GM12891 (cell line): ENCODE measurements around the gene ZNF500.
A peak's percentile ranks its signal among the peaks of the same experiment; 100 is the strongest.

ENCODE experiments used
- DNase-seq: peaks from one replicate; pipeline ENCODE4 v3.0.0; 2011; ENCODE audit warnings: low spot score; ENCODE audit not compliant: insufficient read length
- FAIRE-seq: peaks from 2 replicates; lab custom pipeline; 2011; peaks lifted over from hg19 to GRCh38; lab: Jason Lieb, UNC
- PAX5 ChIP-seq: IDR thresholded peaks from 2 replicates; pipeline ENCODE4 v1.6.1; 2011; ENCODE audit warnings: low read length, moderate library complexity, mild to moderate bottlenecking; ENCODE audit not compliant: insufficient read depth, severe bottlenecking
- POLR2A ChIP-seq: IDR thresholded peaks from 2 replicates; pipeline ENCODE4 v1.6.1; 2011; ENCODE audit warnings: low read depth, low read length, control low read depth
- POLR2AphosphoS5 ChIP-seq: IDR thresholded peaks from 2 replicates; pipeline ENCODE4 v1.6.1; 2011; ENCODE audit warnings: low read depth, low read length, control low read depth
- POU2F2 ChIP-seq: IDR thresholded peaks from 2 replicates; pipeline ENCODE4 v1.6.1; 2011; ENCODE audit warnings: low read depth, mild to moderate bottlenecking, control low read depth, low read length, moderate library complexity
- SPI1 ChIP-seq: IDR thresholded peaks from 2 replicates; pipeline ENCODE4 v1.6.1; 2011; ENCODE audit warnings: low read depth, low read length, control low read depth
- TAF1 ChIP-seq: IDR thresholded peaks from 2 replicates; pipeline ENCODE4 v1.6.1; 2011; ENCODE audit warnings: low read depth, low read length, control low read depth

ZNF500 gene

GRCh38 chr16:4775005-4775404, 8.0 kb upstream of the ZNF500 start:
- no peak for TF ChIP-seq POLR2AphosphoS5
- TF ChIP-seq SPI1: no peak
- TF ChIP-seq PAX5: no peak
- TF ChIP-seq TAF1: no peak
- TF ChIP-seq POLR2A: no peak
- TF ChIP-seq POU2F2: no peak
- FAIRE-seq (no peak), DNase-seq (no peak)

GRCh38 chr16:4772351-4772750, 5.4 kb upstream of the ZNF500 start:
- FAIRE-seq (no peak), DNase-seq (no peak)
- no peak for TF ChIP-seq POU2F2
- no peak for TF ChIP-seq SPI1
- no peak for TF ChIP-seq POLR2A
- TF ChIP-seq POLR2AphosphoS5: no peak

GRCh38 chr16:4771646-4772045, 4.7 kb upstream of the ZNF500 start:
- TF ChIP-seq SPI1 (no peak), POLR2A (no peak), POU2F2 (no peak), TAF1 (no peak), POLR2AphosphoS5 (no peak), PAX5 (no peak)
- DNase-seq (no peak), FAIRE-seq (no peak)

GRCh38 chr16:4769306-4769638, 2.3 kb upstream of the ZNF500 start:
- TF ChIP-seq POLR2A (no peak), POU2F2 (no peak), POLR2AphosphoS5 (no peak), SPI1 (no peak)
- no peak for DNase-seq
- FAIRE-seq: no peak

- DNase-seq (peak; percentile 77), FAIRE-seq (peak; percentile 95)
- TF ChIP-seq SPI1 (no peak), TAF1 (no peak), POLR2A (peak; percentile 62; the same call in 1 of the 2 replicates), PAX5 (no peak), POU2F2 (no peak), POLR2AphosphoS5 (peak; percentile 57; the same call in 1 of the 2 replicates)
These were observed 1.8 kb upstream of the ZNF500 start for GRCh38 chr16:4768549-4769305.

GRCh38 chr16:4767872-4768548, 1.0 kb upstream of the ZNF500 start:
- TF ChIP-seq PAX5 (no peak), POLR2A (no peak), SPI1 (no peak), POU2F2 (no peak), POLR2AphosphoS5 (no peak), TAF1 (no peak)
- DNase-seq: no peak
- FAIRE-seq: no peak

- no peak for TF ChIP-seq TAF1
- no peak for TF ChIP-seq POLR2AphosphoS5
- no peak for TF ChIP-seq PAX5
- no peak for TF ChIP-seq POLR2A
- TF ChIP-seq POU2F2: no peak
- no peak for TF ChIP-seq SPI1
- no peak for DNase-seq
- no peak for FAIRE-seq
These were observed 1.2 kb downstream of the ZNF500 start for GRCh38 chr16:4765511-4766474.

- DNase-seq: no peak
- FAIRE-seq: no peak
- TF ChIP-seq SPI1 (no peak), TAF1 (no peak), PAX5 (no peak), POU2F2 (no peak), POLR2A (no peak), POLR2AphosphoS5 (no peak)
These were observed 3.2 kb downstream of the ZNF500 start for GRCh38 chr16:4763791-4764190.

- TF ChIP-seq TAF1 (no peak), POLR2AphosphoS5 (no peak), POU2F2 (no peak), SPI1 (no peak), PAX5 (no peak), POLR2A (no peak)
- no peak for DNase-seq
- FAIRE-seq: no peak
These were observed 4.8 kb downstream of the ZNF500 start for GRCh38 chr16:4762205-4762604.
